ENCODE measurements around the gene CACYBP. TPM values are rescaled to one million over a fixed set of nuclear protein-coding genes. Genes with fewer than 3 reads are reported as not detected.

The CACYBP gene
- total RNA-seq, 1 donor from 2014 or later: 90.9 TPM

- no peaks in the 10 kb centered on the region for H3K9me3 Mint-ChIP-seq
- ATAC-seq (ENCODE audit: low read depth) (no peak), DNase-seq (no peak)
- ChIA-PET CTCF (interaction anchor here (1.0 kb wide), 2 partner anchors 9 to 136 kb away, joined by 3 to 4 read pairs; no protein-coding TSS in a partner anchor), POLR2A (interaction anchor here (0.7 to 2.0 kb wide), 3 partner anchors 10 to 1246 kb away, joined by 3 to 30 read pairs (median 4); partner anchors contain the start of gene CACYBP)
- H3K4me1 Mint-ChIP-seq: peaks cover 19% of the 10 kb centered on the region
- peaks cover 40% of the 10 kb centered on the region for H3K36me3 Mint-ChIP-seq (ENCODE audit: low read depth)
- intact Hi-C loops (cut with micrococcal nuclease): loop anchor here (10.0 kb wide), 1 partner anchor 1575 kb away; no protein-coding TSS in a partner anchor
- H3K27ac Mint-ChIP-seq: peak overlapping the region; percentile 85
- no peaks in the 10 kb centered on the region for H3K27me3 Mint-ChIP-seq
- TF ChIP-seq CTCF (IDR thresholded peaks at IDR 0.05): no peak
- peak overlapping the region; percentile 72 for H3K4me3 Mint-ChIP-seq
These were observed 10.1 kb upstream of the CACYBP start for GRCh38 chr1:174989536-174990220.

- Mint-ChIP-seq H3K36me3 (ENCODE audit: low read depth) (peaks cover 40% of the 10 kb centered on the region), H3K9me3 (no peaks in the 10 kb centered on the region), H3K27me3 (no peaks in the 10 kb centered on the region), H3K4me3 (peak overlapping the region; percentile 83), H3K27ac (peak overlapping the region; percentile 89), H3K4me1 (peaks cover 19% of the 10 kb centered on the region)
- intact Hi-C loops (cut with micrococcal nuclease): loop anchor here (10.0 kb wide), 1 partner anchor 1576 kb away; no protein-coding TSS in a partner anchor
- CTCF ChIA-PET: no interaction called here
- POLR2A ChIA-PET: interaction anchor here (2.0 kb wide), 1 partner anchor 9 kb away, joined by 30 read pairs; the partner anchor contains the start of gene CACYBP
- DNase-seq: no peak
- ATAC-seq (ENCODE audit: low read depth): peak; percentile 76
- no peak for TF ChIP-seq CTCF (IDR thresholded peaks at IDR 0.05)
These were observed 9.3 kb upstream of the CACYBP start for GRCh38 chr1:174990382-174990999.

GRCh38 chr1:174991473-174991872 is 8.3 kb upstream of the CACYBP start:
- peaks cover 19% of the 10 kb centered on the region for H3K4me1 Mint-ChIP-seq
- TF ChIP-seq CTCF (IDR thresholded peaks at IDR 0.05): no peak
- no peak overlapping the region for H3K27ac Mint-ChIP-seq
- ATAC-seq (ENCODE audit: low read depth): no peak
- H3K9me3 Mint-ChIP-seq: no peaks in the 10 kb centered on the region
- H3K4me3 Mint-ChIP-seq: no peak overlapping the region
- H3K27me3 Mint-ChIP-seq: no peaks in the 10 kb centered on the region
- POLR2A ChIA-PET: interaction anchor here (0.6 kb wide), 1 partner anchor 106 kb away, joined by 4 read pairs; no protein-coding TSS in a partner anchor
- DNase-seq: no peak
- CTCF ChIA-PET: interaction anchor here (1.2 kb wide), 1 partner anchor 8 kb away, joined by 3 read pairs; no protein-coding TSS in a partner anchor
- peaks cover 38% of the 10 kb centered on the region for H3K36me3 Mint-ChIP-seq (ENCODE audit: low read depth)
- intact Hi-C loops (cut with micrococcal nuclease): loop anchor here (10.0 kb wide), 1 partner anchor 1577 kb away; no protein-coding TSS in a partner anchor

GRCh38 chr1:174995121-174995520 is 4.6 kb upstream of the CACYBP start:
- DNase-seq: no peak
- CTCF ChIA-PET: interaction anchor here (1.7 kb wide), 1 partner anchor 12 kb away, joined by 6 read pairs; no protein-coding TSS in a partner anchor
- POLR2A ChIA-PET: no interaction called here
- Mint-ChIP-seq H3K27ac (no peak overlapping the region), H3K36me3 (ENCODE audit: low read depth) (peaks cover 21% of the 10 kb centered on the region), H3K4me1 (peaks cover 17% of the 10 kb centered on the region), H3K9me3 (no peaks in the 10 kb centered on the region), H3K27me3 (no peaks in the 10 kb centered on the region), H3K4me3 (no peak overlapping the region)
- intact Hi-C loops (cut with micrococcal nuclease): loop anchor here (5.0 to 10.0 kb wide), 2 partner anchors 123 to 1580 kb away; no protein-coding TSS in a partner anchor
- no peak for TF ChIP-seq CTCF (IDR thresholded peaks at IDR 0.05)
- ATAC-seq (ENCODE audit: low read depth): no peak
